Measurements from ENCODE around the gene PAQR4.

DNA sequence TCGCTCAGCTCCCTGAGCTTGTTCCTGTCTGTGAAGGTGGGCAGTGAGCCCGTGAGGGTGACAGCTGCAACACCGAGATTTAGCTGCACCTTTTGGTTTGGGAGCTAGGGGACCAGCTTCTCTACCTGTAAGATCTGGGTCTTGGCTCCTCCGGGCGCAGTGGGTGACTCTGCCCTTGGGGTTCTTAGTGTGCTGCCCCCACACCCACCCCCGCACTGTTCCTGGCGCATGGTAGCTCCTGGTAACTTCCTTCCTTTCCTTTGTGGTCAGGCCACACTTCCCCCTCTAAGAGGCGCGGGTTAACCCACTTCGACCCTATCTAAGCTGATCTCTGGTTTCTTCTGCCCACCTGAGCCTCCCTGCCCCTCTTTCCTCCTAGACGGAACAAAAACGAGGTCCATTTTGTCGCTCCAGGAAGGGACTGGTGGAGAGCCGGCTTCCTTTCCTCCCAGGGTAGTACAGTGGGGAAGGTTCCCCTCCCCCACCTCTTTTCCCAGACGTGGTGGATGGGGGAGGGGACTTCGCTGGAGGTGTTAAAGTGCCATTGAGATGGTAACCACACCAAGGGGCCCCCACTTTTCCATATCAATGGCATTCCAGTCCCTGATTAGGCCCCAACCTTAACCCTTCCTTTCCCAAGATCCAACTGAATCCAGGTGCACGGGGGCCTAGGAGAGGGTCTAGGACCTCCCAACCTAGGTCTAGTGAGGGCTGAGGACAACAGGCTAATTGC lies 39.0 kb downstream of the PAQR4 start:
- no peak for TF ChIP-seq POLR2A (IDR thresholded peaks at IDR 0.05)
- TF ChIP-seq, protein P1, sequence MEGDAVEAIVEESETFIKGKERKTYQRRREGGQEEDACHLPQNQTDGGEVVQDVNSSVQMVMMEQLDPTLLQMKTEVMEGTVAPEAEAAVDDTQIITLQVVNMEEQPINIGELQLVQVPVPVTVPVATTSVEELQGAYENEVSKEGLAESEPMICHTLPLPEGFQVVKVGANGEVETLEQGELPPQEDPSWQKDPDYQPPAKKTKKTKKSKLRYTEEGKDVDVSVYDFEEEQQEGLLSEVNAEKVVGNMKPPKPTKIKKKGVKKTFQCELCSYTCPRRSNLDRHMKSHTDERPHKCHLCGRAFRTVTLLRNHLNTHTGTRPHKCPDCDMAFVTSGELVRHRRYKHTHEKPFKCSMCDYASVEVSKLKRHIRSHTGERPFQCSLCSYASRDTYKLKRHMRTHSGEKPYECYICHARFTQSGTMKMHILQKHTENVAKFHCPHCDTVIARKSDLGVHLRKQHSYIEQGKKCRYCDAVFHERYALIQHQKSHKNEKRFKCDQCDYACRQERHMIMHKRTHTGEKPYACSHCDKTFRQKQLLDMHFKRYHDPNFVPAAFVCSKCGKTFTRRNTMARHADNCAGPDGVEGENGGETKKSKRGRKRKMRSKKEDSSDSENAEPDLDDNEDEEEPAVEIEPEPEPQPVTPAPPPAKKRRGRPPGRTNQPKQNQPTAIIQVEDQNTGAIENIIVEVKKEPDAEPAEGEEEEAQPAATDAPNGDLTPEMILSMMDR (IDR thresholded peaks at IDR 0.05), result no peak

Measured in body of pancreas (tissue), 4 donors.